Naive thymus-derived CD8-positive, alpha-beta T cell (primary cell): ENCODE data around the gene SELPLG. TPM values are rescaled to one million over a fixed set of nuclear protein-coding genes. Genes with fewer than 3 reads are reported as not detected.
"Not testable (repeated sequence)": the region's sequence is repeated elsewhere in the genome, so short reads cannot be mapped to it uniquely, and the experiment has no call there.

Source experiments
- ATAC-seq, 2 donors: fragments of 150-1000 bp; cut with Tn5 transposase in 1 of 2; sonication (Bioruptor Pico), chemical (Tn5 transposase) in 1 of 2; 1 replicate in 1 of 2; 2 replicates in 1 of 2; pipeline ENCODE4 v1.10.0; 2021; ENCODE audit warnings: mild to moderate bottlenecking in 2 of 2, moderate library complexity in 2 of 2
- POLR2A ChIA-PET: fragments of 350-600 bp; sonication (Branson Sonifier 250); formaldehyde crosslinking; loops from one replicate; lab custom pipeline; 2021; ENCODE audit warnings: antibody characterized with exemption; lab: Charles Lee
- DNase-seq, 10 donors: peaks; one replicate each; pipeline versions ENCODE4 v3.0.0 to v3.0.0-alpha.2; 2020 to 2022
- H3K27ac Mint-ChIP-seq, 10 donors: one replicate each; pipeline ENCODE4 v1.8.0; 2020 to 2022; ENCODE audit warnings: mild to moderate bottlenecking in 10 of 10, mixed read lengths in 10 of 10, moderate library complexity in 4 of 10, inconsistent platforms in 1 of 10
- H3K27me3 Mint-ChIP-seq, 5 donors: one replicate each; pipeline ENCODE4 v1.8.0; 2021 to 2022; ENCODE audit warnings: mixed read lengths in 5 of 5
- H3K36me3 Mint-ChIP-seq, 3 donors: one replicate each; pipeline ENCODE4 v1.8.0; 2020 to 2022; ENCODE audit warnings: mixed read lengths in 3 of 3, mild to moderate bottlenecking in 2 of 3, inconsistent platforms in 1 of 3
- H3K4me1 Mint-ChIP-seq, 4 donors: one replicate each; pipeline ENCODE4 v1.8.0; 2021 to 2022; ENCODE audit warnings: mixed read lengths in 4 of 4
- H3K4me3 Mint-ChIP-seq, 10 donors: one replicate each; pipeline ENCODE4 v1.8.0; 2020 to 2022; ENCODE audit warnings: mild to moderate bottlenecking in 10 of 10, mixed read lengths in 10 of 10, moderate library complexity in 6 of 10, inconsistent platforms in 1 of 10
- H3K9me3 Mint-ChIP-seq, 9 donors: one replicate each; pipeline ENCODE4 v1.8.0; 2020 to 2022; ENCODE audit warnings: mixed read lengths in 9 of 9, mild to moderate bottlenecking in 3 of 9, inconsistent platforms in 1 of 9, moderate library complexity in 1 of 9
- polyA plus RNA-seq, 3 donors: library from polyadenylated mRNA; unstranded; fragments of 300-500 nt; fragmentation: Illumina TruSeq; gene quantifications; one replicate each; pipeline ENCODE4 v1.2.3, GENCODE V29; 2021
- total RNA-seq, 8 experiments: library from RNA in 2 of 8; stranded (reverse) in 2 of 8; gene quantifications; one replicate each; pipeline ENCODE4 v1.2.3 and lab custom pipeline; 2021 to 2026

The SELPLG gene
- total and polyA plus RNA-seq, 5 experiments from 2014 or later, result 157 to 720 (median 453) TPM

GRCh38 chr12:108622921-108623514, 10.7 kb downstream of the SELPLG start:
- Mint-ChIP-seq H3K9me3 (no peaks in the 10 kb centered on the region), H3K27me3 (no peaks in the 10 kb centered on the region), H3K4me1 (peaks cover 35 to 82% (median 80%) of the 10 kb centered on the region in 4 donors), H3K4me3 (no peak overlapping the region), H3K27ac (peak overlapping the region in 9 of 10 donors; percentile 56 to 100 (median 96)), H3K36me3 (peaks cover 0 to 92% (median 22%) of the 10 kb centered on the region in 3 donors)
- DNase-seq (no peak), ATAC-seq (no peak)
- POLR2A ChIA-PET, result interaction anchor here (11.3 kb wide), 1 partner anchor 11 kb away, joined by 233 read pairs; the partner anchor contains the start of gene SELPLG

- Mint-ChIP-seq H3K27ac (peak overlapping the region; percentile 89 to 100 (median 95)), H3K27me3 (no peaks in the 10 kb centered on the region), H3K9me3 (no peaks in the 10 kb centered on the region), H3K4me3 (peak overlapping the region in 7 of 10 donors; percentile 8 to 67 (median 42)), H3K36me3 (peaks cover 0 to 89% (median 22%) of the 10 kb centered on the region in 3 donors), H3K4me1 (peaks cover 38 to 83% (median 81%) of the 10 kb centered on the region in 4 donors)
- POLR2A ChIA-PET, result interaction anchor here (0.8 to 11.3 kb wide), 2 partner anchors 11 to 44 kb away, joined by 3 to 233 read pairs; partner anchors contain the start of gene SELPLG
- ATAC-seq, result peak in 1 of 2 donors; percentile 54
- DNase-seq, result peak in 2 of 10 donors; percentile 21 to 39
These were observed 11.3 kb downstream of the SELPLG start for GRCh38 chr12:108622421-108622820.

GRCh38 chr12:108621161-108621560, 12.5 kb downstream of the SELPLG start:
- Mint-ChIP-seq H3K27ac (peak overlapping the region; percentile 76 to 100 (median 92)), H3K4me3 (peak overlapping the region in 3 of 10 donors; percentile 4 to 49 (median 26)), H3K4me1 (peaks cover 51 to 87% (median 84%) of the 10 kb centered on the region in 4 donors), H3K27me3 (no peaks in the 10 kb centered on the region), H3K36me3 (peaks cover 0 to 79% (median 22%) of the 10 kb centered on the region in 3 donors), H3K9me3 (peaks cover 0 to 5% (median 0%) of the 10 kb centered on the region in 9 donors)
- POLR2A ChIA-PET, result interaction anchor here (0.6 to 11.3 kb wide), 5 partner anchors 9 to 28 kb away, joined by 3 to 233 read pairs (median 4); partner anchors contain the start of gene SELPLG
- ATAC-seq (no peak), DNase-seq (no peak)

- peaks cover 0 to 70% (median 20%) of the 10 kb centered on the region in 3 donors for H3K36me3 Mint-ChIP-seq
- H3K27ac Mint-ChIP-seq, result peak overlapping the region; percentile 41 to 98 (median 88)
- peak overlapping the region in 2 of 10 donors; percentile 10 for H3K4me3 Mint-ChIP-seq
- peaks cover 0 to 9% (median 0%) of the 10 kb centered on the region in 9 donors for H3K9me3 Mint-ChIP-seq
- ATAC-seq (no peak), DNase-seq (no peak)
- peaks cover 47 to 81% (median 80%) of the 10 kb centered on the region in 4 donors for H3K4me1 Mint-ChIP-seq
- POLR2A ChIA-PET, result interaction anchor here (0.6 to 11.3 kb wide), 5 partner anchors 8 to 29 kb away, joined by 3 to 233 read pairs (median 4); partner anchors contain the start of gene SELPLG
- no peaks in the 10 kb centered on the region for H3K27me3 Mint-ChIP-seq
These were observed 13.3 kb downstream of the SELPLG start for GRCh38 chr12:108620236-108620879.

GRCh38 chr12:108619369-108620160, 14.1 kb downstream of the SELPLG start:
- ATAC-seq (no peak), DNase-seq (no peak)
- peaks cover 43 to 81% (median 76%) of the 10 kb centered on the region in 4 donors for H3K4me1 Mint-ChIP-seq
- H3K27me3 Mint-ChIP-seq, result no peaks in the 10 kb centered on the region
- peaks cover 0 to 63% (median 20%) of the 10 kb centered on the region in 3 donors for H3K36me3 Mint-ChIP-seq
- POLR2A ChIA-PET, result interaction anchor here (0.7 to 11.3 kb wide), 5 partner anchors 14 to 70 kb away, joined by 4 to 233 read pairs (median 4); partner anchors contain the start of genes ISCU, SART3 and SELPLG
- H3K9me3 Mint-ChIP-seq, result peaks cover 0 to 9% (median 0%) of the 10 kb centered on the region in 9 donors
- H3K4me3 Mint-ChIP-seq, result no peak overlapping the region
- peak overlapping the region; percentile 41 to 98 (median 90) for H3K27ac Mint-ChIP-seq

- POLR2A ChIA-PET, result interaction anchor here (0.7 to 11.3 kb wide), 6 partner anchors 15 to 69 kb away, joined by 4 to 233 read pairs (median 7); partner anchors contain the start of genes ISCU, SART3 and SELPLG
- peaks cover 0 to 56% (median 18%) of the 10 kb centered on the region in 3 donors for H3K36me3 Mint-ChIP-seq
- ATAC-seq, H3K9me3 Mint-ChIP-seq, DNase-seq, H3K27me3 Mint-ChIP-seq: not testable (repeated sequence)
- H3K4me1 Mint-ChIP-seq, result peaks cover 46 to 79% (median 78%) of the 10 kb centered on the region in 4 donors
- peak overlapping the region; percentile 77 to 98 (median 92) for H3K27ac Mint-ChIP-seq
- peak overlapping the region in 3 of 10 donors; percentile 8 to 33 (median 15) for H3K4me3 Mint-ChIP-seq
These were observed 14.8 kb downstream of the SELPLG start for GRCh38 chr12:108618953-108619274.

- peak overlapping the region in 7 of 10 donors; percentile 9 to 68 (median 36) for H3K4me3 Mint-ChIP-seq
- POLR2A ChIA-PET, result interaction anchor here (0.6 to 11.3 kb wide), 13 partner anchors 16 to 112 kb away, joined by 3 to 233 read pairs (median 4); partner anchors contain the start of genes ISCU, SART3 and SELPLG
- peaks cover 0 to 9% (median 0%) of the 10 kb centered on the region in 9 donors for H3K9me3 Mint-ChIP-seq
- ATAC-seq (peak; percentile 52 to 65), DNase-seq (peak; percentile 59 to 86 (median 78))
- H3K27ac Mint-ChIP-seq, result peak overlapping the region; percentile 77 to 98 (median 93)
- H3K4me1 Mint-ChIP-seq, result peaks cover 45 to 77% (median 72%) of the 10 kb centered on the region in 4 donors
- peaks cover 0 to 50% (median 13%) of the 10 kb centered on the region in 3 donors for H3K36me3 Mint-ChIP-seq
- no peaks in the 10 kb centered on the region for H3K27me3 Mint-ChIP-seq
These were observed 15.4 kb downstream of the SELPLG start for GRCh38 chr12:108618079-108618952.

GRCh38 chr12:108616941-108617858, 16.5 kb downstream of the SELPLG start:
- peaks cover 0 to 39% (median 10%) of the 10 kb centered on the region in 3 donors for H3K36me3 Mint-ChIP-seq
- ATAC-seq, result peak; percentile 83 to 87
- peak overlapping the region; percentile 88 to 98 (median 96) for H3K27ac Mint-ChIP-seq
- POLR2A ChIA-PET, result interaction anchor here (0.6 to 11.3 kb wide), 10 partner anchors 17 to 1883 kb away, joined by 3 to 233 read pairs (median 4); partner anchors contain the start of genes ISCU, SART3 and SELPLG
- peak; percentile 40 to 83 (median 63) for DNase-seq
- peak overlapping the region in 9 of 10 donors; percentile 43 to 80 (median 74) for H3K4me3 Mint-ChIP-seq
- no peaks in the 10 kb centered on the region for H3K27me3 Mint-ChIP-seq
- peaks cover 43 to 80% (median 64%) of the 10 kb centered on the region in 4 donors for H3K4me1 Mint-ChIP-seq
- H3K9me3 Mint-ChIP-seq, result peaks cover 0 to 9% (median 0%) of the 10 kb centered on the region in 9 donors

- no peaks in the 10 kb centered on the region for H3K27me3 Mint-ChIP-seq
- H3K27ac Mint-ChIP-seq, result peak overlapping the region; percentile 84 to 98 (median 96)
- POLR2A ChIA-PET, result interaction anchor here (7.4 to 11.3 kb wide), 2 partner anchors 17 to 52 kb away, joined by 132 to 233 read pairs; partner anchors contain the start of genes ISCU, SART3 and SELPLG
- H3K36me3 Mint-ChIP-seq, result peaks cover 0 to 31% (median 8%) of the 10 kb centered on the region in 3 donors
- ATAC-seq (no peak), DNase-seq (no peak)
- H3K4me3 Mint-ChIP-seq, result peak overlapping the region in 7 of 10 donors; percentile 43 to 79 (median 74)
- H3K9me3 Mint-ChIP-seq, result peaks cover 0 to 9% (median 0%) of the 10 kb centered on the region in 9 donors
- H3K4me1 Mint-ChIP-seq, result peaks cover 38 to 78% (median 62%) of the 10 kb centered on the region in 4 donors
These were observed 17.3 kb downstream of the SELPLG start for GRCh38 chr12:108616359-108616758.

- Mint-ChIP-seq H3K27me3 (no peaks in the 10 kb centered on the region), H3K36me3 (peaks cover 0 to 26% (median 8%) of the 10 kb centered on the region in 3 donors), H3K4me1 (peaks cover 34 to 74% (median 58%) of the 10 kb centered on the region in 4 donors), H3K4me3 (peak overlapping the region in 2 of 10 donors; percentile 14 to 33), H3K9me3 (peaks cover 0 to 9% (median 0%) of the 10 kb centered on the region in 9 donors), H3K27ac (peak overlapping the region; percentile 84 to 98 (median 96))
- ATAC-seq (no peak), DNase-seq (no peak)
- POLR2A ChIA-PET, result interaction anchor here (7.4 to 11.3 kb wide), 2 partner anchors 18 to 51 kb away, joined by 132 to 233 read pairs; partner anchors contain the start of genes ISCU, SART3 and SELPLG
These were observed 17.8 kb downstream of the SELPLG start for GRCh38 chr12:108615918-108616317.
